ENCODE data around the gene SPSB1. TPM values are rescaled to one million over a fixed set of nuclear protein-coding genes. Genes with fewer than 3 reads are reported as not detected.

The SPSB1 gene
- total RNA-seq, 1 donor from 2014 or later = 5.6 TPM

- no peaks in the 10 kb centered on the region for H3K36me3 Mint-ChIP-seq
- no peaks in the 10 kb centered on the region for H3K27me3 Mint-ChIP-seq
- no peak overlapping the region for H3K4me3 Mint-ChIP-seq
- H3K4me1 Mint-ChIP-seq (ENCODE audit: unreplicated experiment) = peaks cover 20% of the 10 kb centered on the region
- no peaks in the 10 kb centered on the region for H3K9me3 Mint-ChIP-seq
- TF ChIP-seq, protein P1, sequence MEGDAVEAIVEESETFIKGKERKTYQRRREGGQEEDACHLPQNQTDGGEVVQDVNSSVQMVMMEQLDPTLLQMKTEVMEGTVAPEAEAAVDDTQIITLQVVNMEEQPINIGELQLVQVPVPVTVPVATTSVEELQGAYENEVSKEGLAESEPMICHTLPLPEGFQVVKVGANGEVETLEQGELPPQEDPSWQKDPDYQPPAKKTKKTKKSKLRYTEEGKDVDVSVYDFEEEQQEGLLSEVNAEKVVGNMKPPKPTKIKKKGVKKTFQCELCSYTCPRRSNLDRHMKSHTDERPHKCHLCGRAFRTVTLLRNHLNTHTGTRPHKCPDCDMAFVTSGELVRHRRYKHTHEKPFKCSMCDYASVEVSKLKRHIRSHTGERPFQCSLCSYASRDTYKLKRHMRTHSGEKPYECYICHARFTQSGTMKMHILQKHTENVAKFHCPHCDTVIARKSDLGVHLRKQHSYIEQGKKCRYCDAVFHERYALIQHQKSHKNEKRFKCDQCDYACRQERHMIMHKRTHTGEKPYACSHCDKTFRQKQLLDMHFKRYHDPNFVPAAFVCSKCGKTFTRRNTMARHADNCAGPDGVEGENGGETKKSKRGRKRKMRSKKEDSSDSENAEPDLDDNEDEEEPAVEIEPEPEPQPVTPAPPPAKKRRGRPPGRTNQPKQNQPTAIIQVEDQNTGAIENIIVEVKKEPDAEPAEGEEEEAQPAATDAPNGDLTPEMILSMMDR (conservative IDR thresholded peaks at IDR 0.05) = no peak
- no peak for DNase-seq (ENCODE audit: extremely low spot score, unreplicated experiment)
- no peak overlapping the region for H3K27ac Mint-ChIP-seq
These were observed 14.6 kb downstream of the SPSB1 start for GRCh38 chr1:9307303-9307702.

DNA sequence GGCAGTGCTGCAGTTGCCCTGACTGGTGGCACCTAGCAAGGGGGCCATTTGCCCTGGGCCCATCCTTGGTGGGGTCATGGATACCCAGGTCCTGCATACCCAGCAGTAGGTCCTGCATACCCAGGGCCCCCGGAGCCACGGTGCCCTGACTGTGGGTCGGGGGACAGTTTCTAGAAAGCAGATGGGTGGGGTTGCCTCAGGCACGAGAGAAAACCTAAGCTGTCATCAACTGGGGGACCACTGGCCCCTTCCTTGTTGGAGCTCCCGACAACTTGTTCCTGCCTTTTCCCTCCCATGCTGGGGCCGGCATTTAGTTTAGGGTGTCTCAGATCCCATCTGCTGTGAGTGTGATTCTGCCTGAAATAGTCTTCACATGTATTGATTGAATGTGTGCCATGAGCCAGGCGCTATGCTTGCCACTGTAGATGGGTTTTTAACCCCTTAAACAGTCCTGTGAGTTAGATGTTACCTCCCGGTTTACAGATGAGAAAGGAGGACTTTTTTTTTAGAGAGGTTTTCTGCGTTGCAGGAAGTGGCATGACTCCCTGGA lies 15.6 kb downstream of the SPSB1 start:
- Mint-ChIP-seq H3K27me3 (no peaks in the 10 kb centered on the region), H3K36me3 (no peaks in the 10 kb centered on the region), H3K9me3 (no peaks in the 10 kb centered on the region), H3K27ac (no peak overlapping the region), H3K4me1 (ENCODE audit: unreplicated experiment) (peaks cover 13% of the 10 kb centered on the region), H3K4me3 (no peak overlapping the region)
- no peak for DNase-seq (ENCODE audit: extremely low spot score, unreplicated experiment)
- TF ChIP-seq, protein P1 (conservative IDR thresholded peaks at IDR 0.05) = no peak

DNA sequence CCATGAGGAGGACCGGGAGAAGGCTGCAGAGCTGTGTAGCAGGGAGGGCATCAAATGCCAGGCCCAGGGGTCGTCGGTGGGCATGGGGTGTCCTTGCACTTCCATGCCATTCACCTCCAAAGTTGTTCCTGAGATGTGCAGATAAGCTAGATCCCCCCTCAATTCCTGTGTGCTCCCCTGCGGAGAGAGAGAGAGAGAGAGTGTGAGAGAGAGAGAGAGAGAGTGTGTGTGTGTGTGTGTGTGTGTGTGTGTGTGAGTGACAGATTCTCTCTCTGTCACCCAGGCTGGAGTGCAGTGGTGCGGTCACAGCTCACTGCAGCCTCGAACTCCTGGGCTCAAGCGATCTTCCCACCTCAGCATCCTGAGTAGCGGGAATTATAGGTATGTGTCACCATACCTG lies 16.4 kb downstream of the SPSB1 start:
- Mint-ChIP-seq H3K4me3 (no peak overlapping the region), H3K27ac (no peak overlapping the region), H3K36me3 (no peaks in the 10 kb centered on the region), H3K27me3 (no peaks in the 10 kb centered on the region), H3K9me3 (no peaks in the 10 kb centered on the region), H3K4me1 (ENCODE audit: unreplicated experiment) (peaks cover 13% of the 10 kb centered on the region)
- no peak for DNase-seq (ENCODE audit: extremely low spot score, unreplicated experiment)
- TF ChIP-seq, protein P1 (conservative IDR thresholded peaks at IDR 0.05) = no peak

DNA sequence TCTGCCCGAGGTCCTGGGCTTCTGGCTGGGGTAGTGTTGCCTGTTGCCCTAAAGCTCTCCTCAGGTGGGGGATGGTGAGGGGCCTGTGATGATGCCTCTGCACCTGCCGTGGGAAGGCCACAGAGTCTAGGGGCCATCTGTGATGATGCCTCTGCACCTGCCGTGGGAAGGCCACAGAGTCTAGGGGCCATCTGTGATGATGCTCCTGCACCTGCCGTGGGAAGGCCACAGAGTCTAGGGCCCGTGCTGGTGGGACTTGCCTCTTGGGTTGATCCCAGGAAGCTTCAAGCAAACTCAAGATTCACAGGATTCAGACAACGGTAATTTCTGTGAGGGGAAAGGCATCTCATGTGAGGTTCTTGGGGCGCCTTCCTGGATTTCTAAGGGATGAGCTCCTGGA lies 17.3 kb downstream of the SPSB1 start:
- no peak for DNase-seq (ENCODE audit: extremely low spot score, unreplicated experiment)
- H3K9me3 Mint-ChIP-seq = no peaks in the 10 kb centered on the region
- H3K4me1 Mint-ChIP-seq (ENCODE audit: unreplicated experiment) = peaks cover 13% of the 10 kb centered on the region
- TF ChIP-seq, protein P1 (conservative IDR thresholded peaks at IDR 0.05) = no peak
- H3K27me3 Mint-ChIP-seq = no peaks in the 10 kb centered on the region
- H3K27ac Mint-ChIP-seq = no peak overlapping the region
- H3K36me3 Mint-ChIP-seq = no peaks in the 10 kb centered on the region
- H3K4me3 Mint-ChIP-seq = no peak overlapping the region

- no peak for DNase-seq (ENCODE audit: extremely low spot score, unreplicated experiment)
- Mint-ChIP-seq H3K4me3 (no peak overlapping the region), H3K36me3 (no peaks in the 10 kb centered on the region), H3K27ac (no peak overlapping the region), H3K9me3 (no peaks in the 10 kb centered on the region), H3K4me1 (ENCODE audit: unreplicated experiment) (peaks cover 16% of the 10 kb centered on the region), H3K27me3 (no peaks in the 10 kb centered on the region)
- TF ChIP-seq, protein P1 (conservative IDR thresholded peaks at IDR 0.05) = no peak
These were observed 18.3 kb downstream of the SPSB1 start for GRCh38 chr1:9311029-9311428.

- DNase-seq (ENCODE audit: extremely low spot score, unreplicated experiment) = no peak
- no peak overlapping the region for H3K27ac Mint-ChIP-seq
- H3K27me3 Mint-ChIP-seq = no peaks in the 10 kb centered on the region
- no peaks in the 10 kb centered on the region for H3K36me3 Mint-ChIP-seq
- H3K4me3 Mint-ChIP-seq = no peak overlapping the region
- no peaks in the 10 kb centered on the region for H3K9me3 Mint-ChIP-seq
- TF ChIP-seq, protein P1 (conservative IDR thresholded peaks at IDR 0.05) = no peak
- peaks cover 16% of the 10 kb centered on the region for H3K4me1 Mint-ChIP-seq (ENCODE audit: unreplicated experiment)
These were observed 18.8 kb downstream of the SPSB1 start for GRCh38 chr1:9311479-9311878.
